ENCODE results near the gene POU3F1.

Gene POU3F1

GRCh38 chr1:38026592-38027200 is 19.9 kb downstream of the POU3F1 start:
- DNase-seq, result peak; percentile 62

GRCh38 chr1:38025664-38026063 is 20.9 kb downstream of the POU3F1 start:
- DNase-seq, result no peak

- DNase-seq, result no peak
Measured at GRCh38 chr1:38025233-38025632, 21.4 kb downstream of the POU3F1 start.

GRCh38 chr1:38022810-38023209 is 23.8 kb downstream of the POU3F1 start:
- DNase-seq, result no peak

- no peak for DNase-seq
Measured at GRCh38 chr1:38021969-38022368, 24.6 kb downstream of the POU3F1 start.

- DNase-seq, result no peak
Measured at GRCh38 chr1:38020396-38020795, 26.2 kb downstream of the POU3F1 start.

GRCh38 chr1:38018864-38019343 is 27.7 kb downstream of the POU3F1 start:
- no peak for DNase-seq

GRCh38 chr1:38015978-38016725 is 30.4 kb downstream of the POU3F1 start:
- no peak for DNase-seq

- DNase-seq, result no peak
Measured at GRCh38 chr1:38014724-38015424, 31.7 kb downstream of the POU3F1 start.

- DNase-seq, result no peak
Measured at GRCh38 chr1:38014171-38014570, 32.4 kb downstream of the POU3F1 start.

GRCh38 chr1:38013227-38013622 is 33.4 kb downstream of the POU3F1 start:
- DNase-seq, result no peak

GRCh38 chr1:38012363-38013226 is 34.0 kb downstream of the POU3F1 start, which contains the start of gene UTP11:
Gene UTP11, plus strand, starts transcription at chr1:38012734. Its CDS starts 69 bp downstream, at chr1:38012803.
- DNase-seq, result peak; percentile 98

GRCh38 chr1:38009841-38010180 is 36.8 kb downstream of the POU3F1 start:
- no peak for DNase-seq

- DNase-seq, result peak; percentile 83
Measured at GRCh38 chr1:38009088-38009840, 37.3 kb downstream of the POU3F1 start.

- no peak for DNase-seq
Measured at GRCh38 chr1:38006008-38006828, 40.4 kb downstream of the POU3F1 start.

- peak; percentile 73 for DNase-seq
Measured at GRCh38 chr1:38005195-38006007, 41.2 kb downstream of the POU3F1 start, which contains the start of gene FHL3. Gene FHL3, minus strand, starts transcription at chr1:38005514. Its CDS starts 6,102 bp downstream, at chr1:37999412.

- DNase-seq, result no peak
Measured at GRCh38 chr1:38004284-38005108, 42.1 kb downstream of the POU3F1 start.

- DNase-seq, result no peak
Measured at GRCh38 chr1:38003261-38004250, 43.0 kb downstream of the POU3F1 start.
